Glutamatergic neuron (in vitro differentiated cells): ENCODE results near the gene DGKB. TPM values are rescaled to one million over a fixed set of nuclear protein-coding genes. Genes with fewer than 3 reads are reported as not detected.

Experiments
- DNase-seq: peaks from one replicate; pipeline ENCODE4 v3.0.0; 2022
- H3K27ac Mint-ChIP-seq: one replicate; pipeline ENCODE4 v1.8.0; 2020; ENCODE audit warnings: mild to moderate bottlenecking, mixed read lengths, inconsistent platforms; ENCODE audit not compliant: unreplicated experiment
- H3K27me3 Mint-ChIP-seq: one replicate; pipeline ENCODE4 v1.8.0; 2020; ENCODE audit warnings: mild to moderate bottlenecking, moderate library complexity, mixed read lengths, inconsistent platforms; ENCODE audit not compliant: unreplicated experiment
- H3K36me3 Mint-ChIP-seq: one replicate; pipeline ENCODE4 v1.8.0; 2020; ENCODE audit warnings: mild to moderate bottlenecking, mixed read lengths, inconsistent platforms; ENCODE audit not compliant: unreplicated experiment
- H3K4me1 Mint-ChIP-seq: one replicate; pipeline ENCODE4 v1.8.0; 2020; ENCODE audit warnings: mild to moderate bottlenecking, low read depth, mixed read lengths, inconsistent platforms; ENCODE audit not compliant: unreplicated experiment
- H3K4me3 Mint-ChIP-seq: one replicate; pipeline ENCODE4 v1.8.0; 2020; ENCODE audit warnings: mild to moderate bottlenecking, mixed read lengths, inconsistent platforms; ENCODE audit not compliant: unreplicated experiment
- H3K9me3 Mint-ChIP-seq: one replicate; pipeline ENCODE4 v1.8.0; 2020; ENCODE audit warnings: mild to moderate bottlenecking, moderate library complexity, mixed read lengths, inconsistent platforms; ENCODE audit not compliant: unreplicated experiment
- total RNA-seq: library from RNA; stranded (reverse); fragmentation: NEBNext Ultra II Directional; extraction: Animal tissue kit (Norgen Biotek cat#: 25700); gene quantifications from one replicate; pipeline ENCODE4 v1.2.1, GENCODE V29; 2021; ENCODE audit not compliant: unreplicated experiment
- TF ChIP-seq, protein P1 (sequence below): fragments of 200-600 bp; sonication (generic); IDR thresholded peaks from one replicate; pipeline ENCODE4 v1.5.0; 2021; ENCODE audit not compliant: partially characterized antibody, unreplicated experiment

DGKB gene
- total RNA-seq, 1 donor from 2014 or later = 57.8 TPM

GRCh38 chr7:14639801-14640200, 262.8 kb downstream of the DGKB start:
- H3K27ac Mint-ChIP-seq = no peak overlapping the region
- H3K36me3 Mint-ChIP-seq = peaks cover 8% of the 10 kb centered on the region
- DNase-seq = no peak
- peaks cover 1% of the 10 kb centered on the region for H3K27me3 Mint-ChIP-seq
- no peaks in the 10 kb centered on the region for H3K9me3 Mint-ChIP-seq
- TF ChIP-seq, protein P1, sequence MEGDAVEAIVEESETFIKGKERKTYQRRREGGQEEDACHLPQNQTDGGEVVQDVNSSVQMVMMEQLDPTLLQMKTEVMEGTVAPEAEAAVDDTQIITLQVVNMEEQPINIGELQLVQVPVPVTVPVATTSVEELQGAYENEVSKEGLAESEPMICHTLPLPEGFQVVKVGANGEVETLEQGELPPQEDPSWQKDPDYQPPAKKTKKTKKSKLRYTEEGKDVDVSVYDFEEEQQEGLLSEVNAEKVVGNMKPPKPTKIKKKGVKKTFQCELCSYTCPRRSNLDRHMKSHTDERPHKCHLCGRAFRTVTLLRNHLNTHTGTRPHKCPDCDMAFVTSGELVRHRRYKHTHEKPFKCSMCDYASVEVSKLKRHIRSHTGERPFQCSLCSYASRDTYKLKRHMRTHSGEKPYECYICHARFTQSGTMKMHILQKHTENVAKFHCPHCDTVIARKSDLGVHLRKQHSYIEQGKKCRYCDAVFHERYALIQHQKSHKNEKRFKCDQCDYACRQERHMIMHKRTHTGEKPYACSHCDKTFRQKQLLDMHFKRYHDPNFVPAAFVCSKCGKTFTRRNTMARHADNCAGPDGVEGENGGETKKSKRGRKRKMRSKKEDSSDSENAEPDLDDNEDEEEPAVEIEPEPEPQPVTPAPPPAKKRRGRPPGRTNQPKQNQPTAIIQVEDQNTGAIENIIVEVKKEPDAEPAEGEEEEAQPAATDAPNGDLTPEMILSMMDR = no peak
- no peaks in the 10 kb centered on the region for H3K4me1 Mint-ChIP-seq
- H3K4me3 Mint-ChIP-seq = no peak overlapping the region

DNA sequence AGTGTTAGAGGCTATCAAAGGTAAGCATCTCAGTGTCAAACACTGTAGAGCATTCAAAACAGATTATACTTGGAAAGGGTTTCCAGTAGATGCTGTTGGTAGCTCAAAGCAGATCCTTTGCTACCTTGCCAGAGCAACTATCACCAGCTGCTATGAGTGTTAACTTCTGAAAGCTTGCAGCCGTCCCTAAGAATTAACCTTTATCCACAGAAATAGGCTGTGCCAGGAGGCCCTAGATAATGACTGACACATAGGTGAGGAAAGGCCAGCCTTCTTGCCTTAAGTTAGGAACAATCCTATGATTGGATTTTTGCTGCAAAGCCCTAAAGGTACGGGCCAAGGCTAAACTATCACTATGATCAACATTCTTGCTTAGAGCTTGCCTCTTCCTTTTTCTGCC, 263.2 kb downstream of the DGKB start:
- Mint-ChIP-seq H3K27ac (no peak overlapping the region), H3K4me1 (no peaks in the 10 kb centered on the region), H3K9me3 (no peaks in the 10 kb centered on the region), H3K36me3 (peaks cover 4% of the 10 kb centered on the region), H3K27me3 (peaks cover 1% of the 10 kb centered on the region), H3K4me3 (no peak overlapping the region)
- no peak for DNase-seq
- TF ChIP-seq, protein P1 = no peak

GRCh38 chr7:14637968-14638367, 264.6 kb downstream of the DGKB start:
- no peak overlapping the region for H3K4me3 Mint-ChIP-seq
- DNase-seq = no peak
- TF ChIP-seq, protein P1 = no peak
- no peaks in the 10 kb centered on the region for H3K9me3 Mint-ChIP-seq
- peaks cover 1% of the 10 kb centered on the region for H3K27me3 Mint-ChIP-seq
- no peak overlapping the region for H3K27ac Mint-ChIP-seq
- no peaks in the 10 kb centered on the region for H3K36me3 Mint-ChIP-seq
- H3K4me1 Mint-ChIP-seq = no peaks in the 10 kb centered on the region

GRCh38 chr7:14635955-14636354, 266.6 kb downstream of the DGKB start:
- Mint-ChIP-seq H3K4me1 (no peaks in the 10 kb centered on the region), H3K27ac (no peak overlapping the region), H3K27me3 (peaks cover 1% of the 10 kb centered on the region), H3K9me3 (no peaks in the 10 kb centered on the region), H3K4me3 (no peak overlapping the region), H3K36me3 (no peaks in the 10 kb centered on the region)
- TF ChIP-seq, protein P1 = no peak
- DNase-seq = no peak

DNA sequence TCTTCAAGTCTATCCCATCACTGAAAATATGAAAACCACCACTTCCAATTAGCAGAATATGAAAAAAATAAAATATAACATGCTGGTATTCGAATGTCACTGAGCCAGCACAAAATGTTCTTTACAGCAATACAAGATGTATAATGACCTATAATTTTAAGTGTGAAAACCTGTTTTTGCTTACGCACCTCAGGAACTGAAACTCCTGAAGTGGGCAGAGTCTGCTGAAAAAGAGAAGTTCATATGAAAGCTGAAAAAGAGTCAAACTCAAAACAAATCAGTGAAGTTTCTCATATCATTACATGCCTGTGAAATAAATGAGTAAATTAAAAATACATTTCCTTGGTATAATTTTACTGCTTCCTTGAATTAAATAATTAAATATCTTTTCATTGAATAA, 272.5 kb downstream of the DGKB start:
- no peaks in the 10 kb centered on the region for H3K36me3 Mint-ChIP-seq
- H3K9me3 Mint-ChIP-seq = no peaks in the 10 kb centered on the region
- no peak overlapping the region for H3K27ac Mint-ChIP-seq

More for the DNA sequence above, 272.5 kb downstream of the DGKB start:
- no peak overlapping the region for H3K4me3 Mint-ChIP-seq
- DNase-seq = no peak
- TF ChIP-seq, protein P1 = no peak
- no peaks in the 10 kb centered on the region for H3K4me1 Mint-ChIP-seq
- no peaks in the 10 kb centered on the region for H3K27me3 Mint-ChIP-seq
